GM21723 (cell line): ENCODE measurements around the gene CMAS.
"Not testable (repeated sequence)": the region's sequence is repeated elsewhere in the genome, so short reads cannot be mapped to it uniquely, and the experiment has no call there.

Source experiments
- ATAC-seq: cut with Tn5 transposase; IDR thresholded peaks from one replicate; pipeline ENCODE4 v1.9.1; 2021; ENCODE audit warnings: mild to moderate bottlenecking, moderate library complexity; ENCODE audit not compliant: unreplicated experiment

Gene CMAS

DNA sequence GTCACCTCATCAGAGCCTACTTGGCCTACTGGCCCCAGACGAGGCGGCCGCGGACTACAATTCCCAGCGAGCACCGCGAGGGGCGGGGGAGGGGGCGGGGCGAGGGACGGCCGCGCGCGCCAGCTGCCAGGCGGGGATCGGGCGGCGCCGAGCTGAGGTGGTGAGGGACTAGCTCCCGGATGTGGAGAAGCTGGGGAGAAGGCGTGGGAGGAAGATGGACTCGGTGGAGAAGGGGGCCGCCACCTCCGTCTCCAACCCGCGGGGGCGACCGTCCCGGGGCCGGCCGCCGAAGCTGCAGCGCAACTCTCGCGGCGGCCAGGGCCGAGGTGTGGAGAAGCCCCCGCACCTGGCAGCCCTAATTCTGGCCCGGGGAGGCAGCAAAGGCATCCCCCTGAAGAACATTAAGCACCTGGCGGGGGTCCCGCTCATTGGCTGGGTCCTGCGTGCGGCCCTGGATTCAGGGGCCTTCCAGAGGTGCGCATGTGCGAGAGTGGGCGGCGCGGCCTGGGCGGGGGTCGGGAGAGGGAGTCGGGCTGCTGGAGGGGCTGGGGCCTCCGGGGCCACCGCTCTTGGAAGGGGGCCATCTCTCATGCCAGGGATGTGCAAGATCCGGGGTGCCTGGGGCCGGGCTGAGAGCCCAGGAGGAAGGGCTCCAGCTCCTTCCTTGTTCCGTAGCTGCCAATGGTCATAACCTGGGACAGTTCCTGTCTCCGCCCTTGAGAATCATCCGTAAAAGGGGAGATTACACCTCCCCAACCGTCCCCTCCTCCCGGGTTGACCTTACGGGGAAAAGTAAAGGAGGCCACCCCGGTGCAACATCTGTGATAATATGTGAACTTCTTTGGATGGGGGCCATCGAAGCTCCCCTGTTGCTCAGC lies at the start of gene CMAS:
Gene CMAS, plus strand, starts transcription at position 129 of the 878 bp plus-strand sequence. Its CDS starts 86 bp downstream, at position 215.
- ATAC-seq: peak; percentile 89

DNA sequence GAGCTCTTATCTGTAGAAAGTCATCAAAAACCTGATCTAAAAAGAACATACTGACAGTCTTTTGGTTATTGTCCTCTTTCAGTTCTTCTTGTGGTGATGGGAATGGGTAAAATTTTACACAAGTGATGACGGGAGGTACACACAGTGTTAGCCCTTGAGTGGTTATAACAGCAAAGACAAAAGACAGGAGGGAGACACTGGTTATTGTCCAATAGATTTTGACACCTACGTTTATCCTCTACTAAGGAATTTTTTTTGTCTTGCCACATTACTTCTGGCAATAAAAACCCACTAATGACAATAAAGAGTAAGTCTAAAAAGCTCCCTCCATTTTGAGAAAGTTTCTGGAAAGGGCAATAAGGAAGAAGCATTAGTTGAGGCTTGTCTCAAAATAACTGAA lies 47.7 kb upstream of the CMAS start:
- ATAC-seq: no peak

DNA sequence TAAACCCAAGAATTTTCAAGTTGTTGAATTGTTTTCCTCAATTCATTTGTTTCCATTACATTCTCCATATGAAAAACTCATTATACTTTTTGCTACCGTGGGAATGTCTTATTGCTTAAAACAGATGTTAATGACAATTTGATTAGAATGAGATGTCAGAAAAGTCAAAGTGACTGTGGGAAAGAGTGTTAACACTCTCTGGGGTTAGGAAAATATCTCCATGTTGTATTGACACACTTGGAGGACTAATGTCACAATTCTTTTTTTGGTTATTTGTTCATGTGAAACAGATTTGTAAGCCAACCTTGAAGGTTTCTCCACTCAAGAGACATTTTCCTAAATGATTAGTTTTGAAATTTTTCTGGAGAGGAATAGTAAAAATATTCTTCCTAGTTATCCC lies 47.2 kb upstream of the CMAS start:
- ATAC-seq: no peak

DNA sequence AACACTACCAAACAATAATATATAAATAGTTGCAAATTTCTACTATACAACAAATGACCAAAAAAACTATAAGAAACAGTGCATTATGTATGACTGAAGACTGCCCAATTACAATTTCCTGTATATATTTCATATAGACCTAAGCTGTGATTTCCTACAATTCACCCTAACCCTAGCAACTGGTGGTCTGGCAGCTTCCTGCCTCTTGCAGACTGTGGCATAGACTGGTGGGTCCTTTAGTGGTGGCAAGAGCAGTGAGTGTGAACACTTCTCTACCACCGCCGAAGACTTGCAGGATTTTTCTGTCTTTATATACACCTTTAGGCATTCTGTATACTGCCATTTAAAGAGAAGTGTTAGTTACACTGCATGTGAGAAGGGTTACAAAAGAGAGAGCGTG lies 43.6 kb upstream of the CMAS start:
- no peak for ATAC-seq

DNA sequence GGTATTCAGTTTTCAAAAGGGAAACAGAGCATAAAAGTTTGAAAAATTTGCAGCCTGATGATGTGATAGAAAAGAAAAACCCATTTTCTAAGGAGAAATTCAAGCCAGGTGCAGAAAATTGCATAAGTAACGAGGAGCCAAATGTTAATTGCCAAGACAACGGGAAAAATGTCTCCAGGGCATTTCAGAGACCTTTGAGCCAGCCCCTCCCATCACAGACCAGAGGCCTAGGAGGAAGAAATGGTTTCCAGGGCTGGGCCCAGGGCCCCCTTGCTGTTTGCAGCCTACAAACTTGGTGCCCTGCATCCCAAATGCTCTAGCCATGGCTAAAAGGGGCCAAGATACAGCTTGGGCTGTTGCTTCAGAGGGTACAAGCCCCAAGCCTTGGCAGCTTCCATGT lies 38.2 kb upstream of the CMAS start:
- ATAC-seq: not testable (repeated sequence)

DNA sequence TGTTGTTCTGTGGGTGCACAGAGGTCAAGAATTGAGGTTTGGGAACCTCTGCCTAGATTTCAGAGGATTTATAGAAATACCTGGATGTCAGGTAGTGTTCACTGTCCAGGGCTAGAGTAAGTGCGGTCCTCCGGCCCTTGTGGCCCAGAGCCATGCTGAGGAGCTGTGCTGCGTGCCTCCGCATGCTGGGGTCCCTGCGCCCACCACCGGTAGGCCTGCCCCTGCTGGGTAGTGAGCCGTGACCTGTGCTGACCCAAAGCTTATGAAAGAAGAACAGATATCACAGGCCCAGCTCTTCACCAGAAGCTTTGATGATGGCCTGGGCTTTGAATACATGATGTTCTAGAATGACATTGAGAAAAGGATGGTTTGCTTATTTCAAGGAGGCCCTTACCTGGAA lies 37.8 kb upstream of the CMAS start:
- no peak for ATAC-seq

DNA sequence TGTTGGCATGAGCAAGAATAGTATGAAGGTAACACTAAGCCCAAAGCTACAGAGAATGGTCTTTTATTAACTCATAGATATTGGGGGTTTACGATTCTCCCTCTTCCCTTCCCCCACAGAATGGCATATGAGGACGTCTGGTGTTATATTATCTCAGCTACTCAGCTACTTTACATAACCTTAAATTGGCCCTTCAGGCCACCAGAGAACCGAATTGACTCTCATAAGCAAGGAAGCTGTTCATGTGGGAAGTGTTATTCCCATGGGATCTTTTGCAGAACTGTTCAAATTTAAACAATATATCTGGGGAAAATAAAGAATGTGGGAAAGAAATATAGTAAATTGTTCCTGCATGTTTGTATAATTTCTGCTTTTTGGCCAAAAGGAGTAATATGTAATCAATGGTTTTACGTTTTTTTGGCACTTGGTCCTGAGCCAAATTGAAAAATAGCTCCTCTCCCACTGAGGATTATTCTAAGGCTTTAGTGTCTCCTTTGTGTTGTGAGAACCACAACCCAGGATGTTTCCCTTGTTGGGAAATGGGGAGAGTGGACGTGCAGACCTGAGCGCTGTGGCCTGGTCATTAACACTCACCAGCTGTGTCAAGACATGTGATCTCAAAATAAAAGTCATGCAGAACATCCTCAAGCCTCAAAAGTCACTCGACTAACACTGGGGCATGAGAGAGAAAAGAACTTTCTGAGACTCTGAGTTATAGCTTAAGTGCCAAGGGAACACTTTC lies 31.8 kb upstream of the CMAS start:
- no peak for ATAC-seq

DNA sequence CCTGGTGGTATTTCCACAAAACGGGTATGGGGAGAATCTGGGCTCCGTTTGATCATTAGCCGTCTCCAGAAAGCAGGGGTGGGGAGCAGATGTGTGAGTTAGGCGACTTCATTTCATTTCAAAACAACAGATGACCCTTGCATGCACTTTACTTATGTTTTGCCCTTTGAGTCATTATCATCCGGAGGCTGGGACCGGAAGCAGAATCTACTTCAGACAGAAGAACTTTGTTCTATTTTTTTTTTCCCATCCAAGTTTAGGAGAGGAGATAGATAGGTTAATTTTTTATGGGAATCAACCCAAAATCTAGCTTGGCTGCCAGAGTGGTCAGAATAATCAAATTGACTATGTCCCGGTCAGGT lies 31.3 kb upstream of the CMAS start:
- ATAC-seq: no peak

DNA sequence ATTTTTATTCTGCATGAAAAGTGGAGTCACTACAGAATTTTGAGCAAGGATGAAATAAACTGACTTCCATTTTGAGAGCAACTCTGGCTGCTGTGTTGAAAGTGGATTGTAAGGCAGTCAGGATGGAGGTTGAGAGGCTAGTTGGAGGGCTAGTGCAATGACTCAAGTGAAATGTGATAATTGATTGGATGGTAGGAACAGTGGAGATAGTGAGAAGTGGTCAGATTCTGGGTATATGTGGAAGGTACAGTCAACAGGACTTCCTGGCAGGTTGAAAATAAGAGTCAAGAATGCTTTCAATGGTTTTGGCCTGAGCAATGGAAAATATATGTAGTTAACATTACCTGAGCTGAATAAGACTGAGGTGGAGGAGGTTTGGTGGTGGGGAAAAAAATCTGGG lies 29.0 kb upstream of the CMAS start:
- ATAC-seq: no peak

DNA sequence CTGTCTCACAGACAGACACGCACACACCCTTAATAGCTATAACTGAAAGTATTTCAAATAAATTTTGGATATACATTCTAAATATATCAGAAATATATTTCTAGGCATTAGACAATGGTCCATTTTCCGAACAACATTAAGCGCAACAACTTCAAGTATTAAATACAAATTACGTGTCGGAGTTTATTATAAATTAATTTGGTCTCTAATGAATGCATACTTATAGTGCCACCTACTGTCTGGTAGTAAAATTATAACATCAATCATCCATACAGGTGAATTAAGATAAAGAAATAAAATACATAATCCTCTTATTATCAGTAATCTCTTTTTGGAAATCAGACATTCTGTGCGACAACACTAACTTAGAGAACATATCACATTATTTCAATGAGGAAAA lies 27.2 kb upstream of the CMAS start:
- no peak for ATAC-seq

DNA sequence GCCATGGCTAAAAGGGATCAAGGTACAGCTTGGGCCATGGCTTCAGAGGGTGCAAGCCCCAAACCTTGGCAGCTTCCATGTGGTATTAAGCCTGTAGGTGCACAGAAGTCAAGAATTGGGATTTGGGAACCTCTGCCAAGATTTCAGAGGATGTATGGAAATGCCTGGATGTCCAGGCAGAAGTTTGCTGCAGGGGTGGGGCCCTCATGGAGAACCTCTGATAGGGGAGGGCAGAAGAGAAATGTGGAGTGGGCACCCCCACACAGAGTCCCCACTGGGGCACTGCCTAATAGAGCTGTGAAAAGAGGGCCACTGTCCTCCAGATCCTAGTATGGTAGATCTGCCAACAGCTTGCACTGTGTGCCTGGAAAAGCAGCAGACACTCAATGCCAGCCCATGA lies 22.5 kb upstream of the CMAS start:
- ATAC-seq: not testable (repeated sequence)

DNA sequence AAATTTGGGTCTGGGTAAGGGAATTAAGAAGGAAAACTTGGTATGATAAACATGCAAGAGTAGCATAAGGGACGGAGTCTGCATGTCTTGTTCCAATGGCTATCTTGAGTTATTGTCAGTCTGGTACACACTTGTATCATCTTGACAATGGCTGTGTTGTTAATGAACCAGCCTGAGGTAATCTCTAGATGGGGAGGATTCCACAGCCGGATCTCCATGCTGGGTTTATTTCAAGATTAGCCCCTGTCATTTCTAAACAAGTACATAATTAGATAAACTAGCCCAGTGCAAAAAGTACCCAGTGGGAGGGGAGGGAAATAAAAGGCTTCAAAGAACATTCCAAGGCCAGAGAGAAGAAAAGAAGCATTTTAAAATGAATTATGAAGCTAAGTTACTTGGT lies 16.5 kb upstream of the CMAS start:
- no peak for ATAC-seq

DNA sequence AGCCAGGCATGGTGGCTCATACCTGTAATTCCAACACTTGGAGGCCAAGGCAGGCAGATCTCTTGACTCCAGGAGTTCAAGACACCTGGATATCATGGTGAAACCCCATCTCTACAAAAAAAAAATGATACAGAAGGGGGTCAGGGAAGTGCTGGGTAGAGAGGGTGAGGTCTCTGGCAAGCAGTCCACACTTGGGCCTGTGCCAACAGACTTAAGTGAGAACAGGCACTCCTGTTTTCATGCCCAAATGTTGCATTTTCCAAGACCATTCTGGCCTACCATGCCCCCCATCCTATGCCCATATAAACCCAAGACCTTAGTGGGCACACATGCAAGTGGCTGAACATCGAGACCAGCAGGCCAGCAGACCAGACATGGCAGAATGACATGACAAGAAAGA lies 16.0 kb upstream of the CMAS start:
- ATAC-seq: no peak

DNA sequence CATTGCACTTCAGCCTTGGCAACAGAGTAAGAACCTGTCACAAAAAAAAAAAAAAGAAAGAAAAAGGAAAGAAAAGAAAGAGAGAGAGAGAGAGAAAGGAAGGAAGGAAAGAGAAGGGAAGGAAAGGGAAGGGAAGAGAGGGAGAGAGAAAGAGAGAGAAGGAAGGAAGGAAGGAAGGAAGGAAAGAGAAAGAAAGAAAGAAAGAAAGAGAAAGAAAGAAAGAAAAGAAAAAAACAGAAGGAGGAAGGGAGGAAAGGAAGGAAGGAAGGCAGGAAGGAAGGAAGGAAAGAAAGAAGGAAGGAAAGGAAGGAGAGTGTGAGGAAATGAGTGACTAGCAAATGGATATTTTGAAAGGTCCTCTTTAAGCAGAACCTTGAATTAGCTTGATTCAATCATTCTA lies 13.3 kb upstream of the CMAS start:
- ATAC-seq: no peak

DNA sequence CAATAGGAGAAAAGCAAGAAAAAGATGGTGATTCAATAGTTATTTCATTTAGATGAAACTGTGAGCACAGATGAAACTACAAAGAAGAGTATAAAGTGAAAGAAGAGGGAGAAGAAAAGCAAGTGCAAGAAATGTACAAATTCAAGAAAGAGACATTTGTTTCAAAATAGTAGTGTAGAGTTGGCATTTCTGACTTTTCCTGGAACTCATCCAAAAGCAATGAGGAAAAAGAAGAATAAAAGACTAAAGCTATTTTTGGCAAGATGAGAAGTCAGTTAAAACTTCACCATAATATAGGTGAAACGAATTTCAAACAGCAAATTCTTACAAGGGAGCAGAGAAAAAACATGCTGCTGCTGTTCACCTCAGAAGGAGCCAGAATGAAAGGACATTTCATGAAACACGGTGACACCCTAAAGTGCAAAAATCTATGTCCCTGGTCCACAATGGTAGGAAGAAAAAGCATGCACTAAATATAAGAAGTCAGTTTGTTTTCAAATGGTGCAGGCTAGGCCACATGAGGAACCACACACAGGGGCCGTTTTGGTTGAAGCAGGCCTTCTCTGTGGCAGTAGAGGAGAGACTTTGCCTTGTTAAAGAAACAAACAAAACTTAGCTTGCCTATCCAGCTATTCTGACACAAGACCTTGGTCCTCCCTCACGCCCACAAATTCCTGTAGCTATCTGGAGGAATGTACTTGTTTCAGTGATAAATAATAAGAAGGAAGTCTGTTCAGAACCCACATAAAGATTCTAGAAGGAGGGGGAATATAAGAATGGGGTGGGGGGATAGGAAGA lies 11.1 kb upstream of the CMAS start:
- no peak for ATAC-seq

DNA sequence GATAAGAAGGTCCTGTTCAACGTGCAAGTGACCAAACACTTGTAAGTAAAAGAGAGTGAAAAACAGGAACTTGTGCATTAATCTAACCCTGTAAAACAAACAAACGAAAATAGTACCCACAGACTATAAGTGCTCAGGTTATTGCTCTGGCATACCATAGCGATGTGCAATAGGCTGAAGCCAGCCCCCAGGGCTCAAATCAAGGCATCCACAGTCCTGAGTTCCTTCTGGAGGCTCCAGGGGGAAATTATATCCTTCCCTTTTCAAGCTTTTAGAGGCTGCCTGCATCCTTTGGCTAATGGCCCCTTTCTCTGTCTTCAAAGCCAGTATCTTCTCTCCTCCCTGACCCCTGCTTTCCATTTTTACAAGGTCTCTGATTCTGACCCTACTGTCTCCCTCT lies 8.1 kb upstream of the CMAS start:
- no peak for ATAC-seq

DNA sequence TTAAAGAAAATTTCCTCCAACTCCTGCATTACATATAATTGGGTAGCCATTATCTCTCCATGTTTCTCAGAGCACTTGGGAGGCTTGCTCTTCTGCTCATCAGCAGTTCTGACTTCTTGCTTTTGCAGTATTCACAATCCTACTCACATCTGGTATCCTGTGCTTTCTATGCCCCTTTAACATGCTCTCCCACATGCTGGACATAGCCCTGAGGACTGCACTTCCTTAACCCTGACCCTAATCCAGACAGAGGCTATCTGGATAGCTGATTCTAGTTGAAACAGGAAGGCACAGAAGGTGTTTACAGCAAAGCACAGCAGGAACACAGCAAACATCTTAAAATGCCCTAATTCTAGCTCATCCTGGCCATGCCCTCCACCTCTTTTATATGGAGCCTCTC lies 7.3 kb upstream of the CMAS start:
- no peak for ATAC-seq

DNA sequence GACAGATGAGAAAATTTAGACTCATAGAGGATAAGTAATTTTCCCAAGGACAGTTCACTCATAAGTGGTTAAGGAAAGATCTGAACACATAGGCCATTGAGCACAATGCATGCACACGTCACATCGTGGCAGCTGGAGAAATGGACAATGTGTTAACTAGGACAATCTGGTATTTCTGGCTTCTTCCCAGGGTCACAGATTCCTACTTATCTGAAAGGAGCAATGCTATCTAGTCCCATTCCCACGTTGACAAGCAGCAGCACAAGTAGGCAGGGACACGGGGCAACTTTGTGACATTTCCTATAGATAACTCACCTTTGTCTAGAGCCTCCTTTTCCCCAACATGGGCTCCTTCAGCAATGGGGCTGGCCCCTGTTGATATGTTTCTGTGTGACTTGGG lies 6.7 kb upstream of the CMAS start:
- no peak for ATAC-seq

DNA sequence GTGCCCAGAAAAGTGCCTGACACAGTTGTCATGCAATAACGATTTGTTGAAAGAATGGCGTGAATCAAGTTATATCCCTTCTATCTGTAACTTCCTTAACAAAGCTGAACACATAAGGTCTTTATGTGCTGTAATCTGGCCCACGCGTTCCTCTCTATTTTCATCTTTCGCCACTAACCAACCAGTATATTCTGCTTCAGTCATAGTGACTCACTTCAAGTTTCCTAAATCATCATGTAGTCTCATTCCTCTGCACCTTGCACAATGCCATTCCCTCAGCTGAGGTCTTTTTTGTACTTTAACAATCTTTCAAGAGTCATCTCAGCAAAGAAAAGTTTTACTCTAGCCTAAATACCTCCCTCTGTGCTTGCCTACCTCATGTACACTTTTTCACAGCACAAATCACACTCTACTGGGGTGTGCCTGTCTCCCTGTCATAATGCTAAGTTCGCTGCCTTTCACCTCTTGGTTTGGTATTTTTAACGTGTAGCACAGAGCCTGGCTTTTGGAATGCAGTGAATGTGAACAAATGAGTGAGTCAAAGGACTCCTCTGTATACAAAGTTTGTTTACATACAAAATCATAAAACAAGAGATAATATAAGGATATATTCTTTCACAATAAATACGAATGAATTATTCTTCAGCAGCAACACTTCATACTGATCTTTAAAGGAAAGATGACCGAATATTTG lies 2.9 kb upstream of the CMAS start:
- ATAC-seq: no peak

DNA sequence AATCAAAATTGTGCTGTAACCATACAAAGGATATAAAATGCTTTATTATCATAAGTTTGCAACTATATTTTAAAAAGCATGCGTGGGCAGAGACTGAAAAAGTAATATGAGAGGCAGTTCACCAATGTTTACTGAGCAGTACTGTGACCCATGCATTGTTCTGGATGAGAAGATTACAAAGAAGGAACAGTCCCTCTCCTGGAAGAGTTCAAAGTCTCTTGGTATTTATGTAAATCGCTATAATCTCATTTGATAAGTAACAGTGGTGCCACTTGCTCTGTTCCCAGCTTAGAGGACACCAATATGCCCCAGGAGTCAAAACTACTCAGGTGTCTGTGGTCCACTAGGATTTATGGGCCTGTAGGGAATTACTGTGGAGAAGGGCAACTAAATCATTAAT lies 2.1 kb upstream of the CMAS start:
- no peak for ATAC-seq

DNA sequence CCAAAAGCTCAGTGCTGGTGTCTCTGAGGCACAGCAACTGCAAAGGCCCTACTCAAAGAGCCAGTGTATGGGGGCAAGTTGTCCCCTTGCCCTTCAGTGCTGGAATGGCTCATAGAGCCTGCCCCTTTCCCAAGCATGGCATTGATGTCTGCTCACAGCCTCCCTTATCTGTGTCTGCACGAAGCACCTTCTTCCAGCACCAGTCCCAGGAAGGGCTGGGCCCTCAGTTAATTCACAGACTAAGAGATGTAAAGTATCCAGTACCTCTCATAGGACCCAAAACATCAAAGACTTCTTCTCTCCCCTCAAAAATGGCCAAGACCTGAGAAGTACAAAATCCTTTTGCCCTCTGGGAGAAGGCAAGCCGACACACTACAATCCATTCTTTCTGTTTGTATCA lies 1.6 kb upstream of the CMAS start:
- no peak for ATAC-seq
